GM18526 (cell line): Measurements from ENCODE around the gene SLIT3.

Source experiments
- POLR2A ChIP-seq: IDR thresholded peaks from 3 replicates; pipeline ENCODE4 v1.6.1; 2011; ENCODE audit not compliant: insufficient read length; ENCODE audit errors: extremely low read depth

The SLIT3 gene

GRCh38 chr5:168752416-168753190 lies 548.3 kb downstream of the SLIT3 start:
- no peak for TF ChIP-seq POLR2A

GRCh38 chr5:168752012-168752411 lies 548.9 kb downstream of the SLIT3 start:
- no peak for TF ChIP-seq POLR2A

- TF ChIP-seq POLR2A, result no peak
These were observed 550.0 kb downstream of the SLIT3 start for GRCh38 chr5:168750926-168751325.

GRCh38 chr5:168749391-168750100 lies 551.4 kb downstream of the SLIT3 start:
- no peak for TF ChIP-seq POLR2A

- TF ChIP-seq POLR2A, result no peak
These were observed 552.8 kb downstream of the SLIT3 start for GRCh38 chr5:168747987-168748777.

GRCh38 chr5:168746893-168747640 lies 553.9 kb downstream of the SLIT3 start:
- TF ChIP-seq POLR2A, result no peak

- no peak for TF ChIP-seq POLR2A
These were observed 557.3 kb downstream of the SLIT3 start for GRCh38 chr5:168743617-168744016.

GRCh38 chr5:168740811-168741213 lies 560.1 kb downstream of the SLIT3 start:
- TF ChIP-seq POLR2A, result no peak

- no peak for TF ChIP-seq POLR2A
These were observed 560.7 kb downstream of the SLIT3 start for GRCh38 chr5:168740092-168740800.

- TF ChIP-seq POLR2A, result no peak
These were observed 563.9 kb downstream of the SLIT3 start for GRCh38 chr5:168737066-168737465.

GRCh38 chr5:168736281-168736831 lies 564.6 kb downstream of the SLIT3 start:
- no peak for TF ChIP-seq POLR2A

GRCh38 chr5:168734620-168735300 lies 566.2 kb downstream of the SLIT3 start:
- no peak for TF ChIP-seq POLR2A

- no peak for TF ChIP-seq POLR2A
These were observed 566.8 kb downstream of the SLIT3 start for GRCh38 chr5:168734119-168734518.
